ENCODE measurements around the gene PLCH1.

Gene PLCH1

DNA sequence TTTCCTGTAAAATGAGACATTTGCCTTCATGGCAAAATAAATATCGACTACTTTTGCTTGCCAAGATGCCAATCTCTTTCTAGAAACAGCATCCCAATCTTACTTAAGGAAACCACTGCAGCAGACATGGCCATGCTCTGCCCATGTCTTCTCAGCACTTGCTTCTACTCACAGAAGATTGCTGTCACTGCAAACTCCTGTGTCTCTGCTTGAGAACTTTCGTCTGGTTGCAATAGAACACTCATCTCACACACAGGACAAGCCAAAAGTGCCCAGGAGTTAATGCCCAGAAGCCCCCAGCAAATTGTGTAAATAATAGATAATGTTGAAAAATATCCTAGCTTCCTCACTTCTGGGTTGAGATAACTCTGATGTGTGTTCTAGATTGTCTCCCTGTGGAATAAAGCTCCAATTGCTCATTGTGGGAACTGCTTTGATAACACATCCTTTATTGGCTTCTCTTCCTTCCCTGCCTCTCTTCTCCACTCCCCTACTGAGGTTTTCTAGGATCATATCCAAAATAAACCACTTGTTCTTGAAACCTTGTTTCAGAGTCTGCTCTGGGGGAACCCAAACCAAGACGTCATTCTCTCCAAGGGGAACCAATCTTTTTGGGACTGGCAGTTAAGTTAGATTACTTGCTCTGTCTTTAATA is 295.1 kb downstream of the PLCH1 start:
- no peak for DNase-seq

DNA sequence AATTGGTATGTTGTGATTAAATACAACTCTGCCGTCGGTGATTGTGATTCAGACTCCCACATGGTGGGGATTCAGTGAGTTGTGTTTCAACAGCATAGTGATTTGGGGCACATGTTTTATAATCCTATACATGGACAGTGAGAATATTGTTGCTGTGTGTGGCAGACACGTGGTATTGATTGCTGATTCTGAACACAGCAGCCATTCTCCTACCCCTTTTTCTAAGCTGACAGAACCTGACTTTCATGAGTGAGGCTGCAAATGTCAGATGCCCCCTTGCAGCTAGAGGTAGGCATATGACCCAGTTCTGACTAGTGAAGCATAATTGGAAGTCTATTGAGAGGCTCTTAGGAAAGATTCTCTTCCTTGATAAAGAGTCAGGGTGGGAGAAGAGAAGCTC is 296.3 kb downstream of the PLCH1 start:
- DNase-seq: no peak

- no peak for DNase-seq
Measured at GRCh38 chr3:155446366-155446765, 298.5 kb downstream of the PLCH1 start.

- no peak for DNase-seq
Measured at GRCh38 chr3:155444771-155445170, 300.1 kb downstream of the PLCH1 start.

GRCh38 chr3:155443815-155444214 is 301.1 kb downstream of the PLCH1 start:
- no peak for DNase-seq

DNA sequence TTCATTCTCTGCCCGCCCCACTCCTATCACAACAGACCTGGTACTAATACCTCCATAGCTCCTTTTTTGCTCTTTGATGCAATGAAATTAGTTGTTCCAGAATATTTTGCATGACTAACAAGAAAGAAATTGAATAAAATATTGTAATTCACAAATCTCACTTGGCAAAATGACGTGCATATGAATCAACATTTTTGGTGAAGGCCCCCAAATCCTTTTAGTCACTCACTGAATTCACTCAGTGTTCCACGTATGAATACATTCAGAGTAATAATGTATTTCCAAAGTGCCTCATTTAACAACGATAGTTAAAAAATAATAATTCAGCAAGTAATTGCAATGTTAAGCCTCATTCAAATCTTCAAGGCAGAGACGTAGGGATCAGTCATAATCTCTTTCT is 302.8 kb downstream of the PLCH1 start:
- DNase-seq: no peak

GRCh38 chr3:155441506-155441905 is 303.4 kb downstream of the PLCH1 start:
- DNase-seq: no peak

- no peak for DNase-seq
Measured at GRCh38 chr3:155441026-155441425, 303.8 kb downstream of the PLCH1 start.

DNA sequence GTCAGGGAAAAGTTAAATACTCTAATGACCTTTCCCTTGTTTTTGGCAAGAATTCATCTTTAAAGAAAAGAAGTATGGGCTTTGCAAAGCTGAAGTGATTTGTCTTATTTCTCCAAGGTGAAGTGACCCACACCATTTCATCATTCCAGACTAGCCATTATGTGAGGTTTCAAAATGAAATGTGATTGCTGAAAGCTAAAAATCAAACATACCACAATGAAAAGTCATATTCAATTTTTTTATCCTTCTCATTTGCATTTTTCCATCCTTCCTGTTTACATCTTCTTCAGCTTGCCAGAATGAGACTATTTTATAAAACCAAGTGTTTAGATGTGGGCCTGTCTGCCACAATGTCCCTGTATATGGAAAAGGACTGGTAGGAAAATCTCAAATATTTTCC is 309.1 kb downstream of the PLCH1 start:
- DNase-seq: no peak

GRCh38 chr3:155431856-155432570 is 312.9 kb downstream of the PLCH1 start:
- no peak for DNase-seq

DNA sequence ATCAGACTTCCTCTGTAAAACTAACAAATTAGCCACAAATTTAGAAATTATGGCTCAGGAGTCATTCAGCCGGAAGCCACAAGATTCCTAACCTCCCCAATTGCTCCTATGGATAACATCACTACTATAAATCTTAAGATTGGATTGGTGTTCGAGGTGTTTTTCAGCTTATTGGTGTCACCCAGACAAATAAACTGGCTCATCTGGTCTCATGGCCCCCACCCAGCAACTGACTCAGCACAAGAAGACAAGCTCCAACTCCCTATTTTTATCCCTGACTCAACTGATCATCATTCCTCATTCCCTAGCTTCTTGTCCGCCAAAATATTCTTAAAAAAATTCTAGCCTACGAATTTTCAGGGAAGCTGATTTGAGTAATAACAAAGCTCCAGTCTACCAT is 316.3 kb downstream of the PLCH1 start:
- no peak for DNase-seq

DNA sequence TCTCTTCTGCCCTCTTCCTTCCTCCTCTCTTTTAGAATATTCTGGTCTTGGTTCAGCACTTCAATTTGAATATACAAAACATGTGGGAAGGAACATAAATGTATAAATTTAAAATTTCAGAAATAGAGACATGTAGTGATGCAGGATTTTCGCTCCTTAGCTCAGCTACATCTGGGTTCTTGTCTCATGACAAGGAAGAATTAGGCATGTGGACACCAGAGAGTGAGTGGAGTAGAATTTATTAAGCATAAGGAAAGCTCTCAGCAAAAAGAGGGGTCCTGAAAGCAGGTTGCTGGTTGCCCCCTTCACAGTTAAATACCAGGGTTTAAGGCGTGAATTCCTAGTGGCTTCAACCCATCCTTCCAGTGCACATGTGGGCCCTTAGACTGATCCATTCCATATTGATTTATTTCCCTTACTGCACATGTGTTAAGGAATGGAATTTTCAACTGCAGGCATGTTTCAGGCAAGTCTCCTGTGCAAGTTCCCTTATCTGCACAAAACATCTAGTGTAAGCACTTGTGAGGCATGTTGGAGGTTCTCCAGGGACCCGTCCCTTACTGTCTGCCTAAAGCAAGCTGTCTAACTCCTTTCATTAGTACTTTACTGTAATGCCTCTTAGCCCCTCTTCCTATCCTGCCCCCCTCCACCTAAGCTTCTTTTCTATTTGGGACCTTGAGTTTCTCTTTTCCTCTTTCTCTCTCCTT is 318.2 kb downstream of the PLCH1 start:
- DNase-seq: no peak

DNA sequence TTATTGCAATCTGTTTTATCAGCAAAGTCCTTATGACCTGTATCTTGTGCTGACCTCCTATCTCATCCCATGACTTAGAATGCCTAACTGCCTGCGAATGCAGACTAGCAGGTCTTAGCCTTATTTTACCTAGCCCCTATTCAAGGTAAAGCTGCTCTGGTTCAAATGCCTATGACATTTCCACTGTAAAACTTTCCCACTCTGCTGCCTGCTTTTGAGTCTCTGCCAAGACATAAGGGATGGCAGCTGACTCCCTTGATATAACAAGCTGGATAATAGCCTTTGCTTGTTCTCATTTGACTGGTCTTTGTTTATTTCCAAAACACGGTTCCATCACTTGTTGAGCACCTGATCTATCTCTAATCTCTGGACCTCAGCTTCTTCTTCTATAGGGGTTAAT is 319.5 kb downstream of the PLCH1 start:
- DNase-seq: no peak

- no peak for DNase-seq
Measured at GRCh38 chr3:155424323-155424710, 320.6 kb downstream of the PLCH1 start.

DNA sequence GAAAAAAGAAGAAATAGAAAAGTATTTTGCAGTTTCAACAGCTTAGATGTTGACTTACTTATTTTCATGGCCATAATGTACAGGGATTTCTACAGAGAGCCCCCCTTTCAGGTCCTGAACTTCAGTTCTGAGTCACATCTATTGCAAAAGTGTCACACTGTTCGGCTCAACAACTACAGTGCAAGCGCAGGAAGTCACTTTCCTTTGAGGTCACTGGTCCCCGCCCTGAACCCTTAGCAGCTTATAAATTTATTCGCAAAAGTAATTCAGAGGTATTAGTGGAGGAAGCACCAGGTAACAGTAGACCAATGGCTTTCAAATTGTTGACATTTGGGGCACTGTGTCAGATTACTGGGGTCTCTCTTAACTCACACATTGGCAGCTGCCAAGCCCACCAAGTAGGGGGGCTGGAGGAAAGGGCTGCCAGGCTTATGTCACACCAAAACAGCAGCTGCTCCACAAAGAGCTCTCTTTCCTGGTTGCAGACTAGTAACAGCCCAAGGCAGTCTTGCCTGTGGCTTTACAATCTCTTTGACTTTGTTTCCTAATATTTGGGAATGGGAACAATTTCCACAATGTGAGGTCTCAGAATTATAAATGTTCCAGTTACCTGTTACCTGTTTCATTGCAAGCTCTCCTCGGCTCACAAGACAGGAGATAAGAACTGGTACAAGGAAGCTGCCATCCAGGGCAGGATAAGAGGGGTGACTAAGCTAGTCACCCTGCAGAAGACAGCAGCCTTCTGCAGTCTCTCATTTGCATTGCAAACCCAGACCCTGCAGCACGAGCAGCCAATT is 321.1 kb downstream of the PLCH1 start:
- no peak for DNase-seq

GRCh38 chr3:155420881-155421486 is 323.9 kb downstream of the PLCH1 start:
- no peak for DNase-seq

GRCh38 chr3:155420406-155420805 is 324.5 kb downstream of the PLCH1 start:
- no peak for DNase-seq

GRCh38 chr3:155418407-155418806 is 326.5 kb downstream of the PLCH1 start:
- DNase-seq: no peak

DNA sequence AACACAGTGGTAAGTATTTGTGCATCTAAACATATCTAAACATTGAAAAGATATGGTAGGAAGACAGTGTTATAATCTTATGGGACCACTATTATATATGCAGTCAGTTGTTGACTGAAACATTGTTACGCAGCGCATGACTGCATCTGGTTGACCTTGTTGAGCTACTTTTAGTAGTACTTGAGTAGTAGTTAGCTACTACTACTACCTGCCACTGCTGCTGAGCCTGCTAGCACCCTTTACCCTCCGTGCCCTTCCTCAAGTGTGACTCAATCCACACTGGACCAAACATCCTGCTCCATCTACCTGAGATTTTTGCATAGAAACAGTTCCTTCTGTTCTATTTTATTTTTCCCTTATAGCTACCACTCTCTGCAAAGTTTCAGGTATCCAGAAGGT is 327.8 kb downstream of the PLCH1 start:
- DNase-seq: no peak

- no peak for DNase-seq
Measured at GRCh38 chr3:155416500-155417118, 328.3 kb downstream of the PLCH1 start.

DNA sequence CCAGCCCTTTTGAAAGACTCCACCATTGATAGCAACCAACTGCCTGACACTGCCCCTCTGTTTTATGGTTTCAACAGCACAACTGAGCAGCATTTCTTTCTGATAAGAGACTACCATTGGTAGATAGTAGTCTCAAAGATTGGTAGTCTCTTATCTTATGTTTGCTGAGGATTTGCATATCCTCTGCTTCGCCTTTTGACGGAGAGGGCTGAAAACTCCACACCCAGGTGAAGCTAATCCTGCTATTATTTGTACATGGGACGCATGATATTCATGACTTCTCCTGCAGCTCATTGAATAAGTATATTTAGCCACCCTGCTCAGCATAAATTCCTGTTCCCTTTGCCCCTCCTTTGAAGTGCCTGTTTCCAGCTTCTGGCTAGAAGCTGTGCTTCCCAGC is 332.0 kb downstream of the PLCH1 start:
- DNase-seq: no peak

- no peak for DNase-seq
Measured at GRCh38 chr3:155411500-155412223, 333.2 kb downstream of the PLCH1 start.

All from NCI-H748 treated with DMSO at 0.1 percent for 48 hours (cell line).